ENCODE measurements around the gene ULK4.
"Not testable (repeated sequence)": the region's sequence is repeated elsewhere in the genome, so short reads cannot be mapped to it uniquely, and the experiment has no call there.

Gene ULK4

DNA sequence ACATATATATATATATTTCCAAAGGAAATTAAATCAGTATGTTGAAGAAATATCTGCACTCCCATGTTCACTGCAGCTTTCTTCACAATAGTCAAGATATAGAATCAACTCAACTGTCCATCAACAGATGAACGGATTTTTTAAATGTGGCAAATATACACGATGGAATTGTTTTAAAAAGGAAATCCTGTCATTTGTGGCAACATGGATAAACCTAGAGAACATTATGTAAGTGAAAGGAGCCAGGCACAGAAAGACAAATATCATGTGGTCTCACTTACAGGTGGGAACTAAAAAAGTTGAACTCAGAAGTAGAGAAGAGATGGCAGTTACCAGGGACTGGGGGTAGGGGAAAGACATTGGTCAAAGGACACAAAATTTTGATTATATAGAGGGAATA lies 253.7 kb downstream of the ULK4 start:
- TF ChIP-seq, protein P1, sequence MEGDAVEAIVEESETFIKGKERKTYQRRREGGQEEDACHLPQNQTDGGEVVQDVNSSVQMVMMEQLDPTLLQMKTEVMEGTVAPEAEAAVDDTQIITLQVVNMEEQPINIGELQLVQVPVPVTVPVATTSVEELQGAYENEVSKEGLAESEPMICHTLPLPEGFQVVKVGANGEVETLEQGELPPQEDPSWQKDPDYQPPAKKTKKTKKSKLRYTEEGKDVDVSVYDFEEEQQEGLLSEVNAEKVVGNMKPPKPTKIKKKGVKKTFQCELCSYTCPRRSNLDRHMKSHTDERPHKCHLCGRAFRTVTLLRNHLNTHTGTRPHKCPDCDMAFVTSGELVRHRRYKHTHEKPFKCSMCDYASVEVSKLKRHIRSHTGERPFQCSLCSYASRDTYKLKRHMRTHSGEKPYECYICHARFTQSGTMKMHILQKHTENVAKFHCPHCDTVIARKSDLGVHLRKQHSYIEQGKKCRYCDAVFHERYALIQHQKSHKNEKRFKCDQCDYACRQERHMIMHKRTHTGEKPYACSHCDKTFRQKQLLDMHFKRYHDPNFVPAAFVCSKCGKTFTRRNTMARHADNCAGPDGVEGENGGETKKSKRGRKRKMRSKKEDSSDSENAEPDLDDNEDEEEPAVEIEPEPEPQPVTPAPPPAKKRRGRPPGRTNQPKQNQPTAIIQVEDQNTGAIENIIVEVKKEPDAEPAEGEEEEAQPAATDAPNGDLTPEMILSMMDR (IDR thresholded peaks at IDR 0.05) = no peak
- H3K27ac ChIP-seq = no peak overlapping the region
- H3K36me3 ChIP-seq = no peaks in the 10 kb centered on the region
- no peaks in the 10 kb centered on the region for H3K27me3 ChIP-seq
- H3K4me3 ChIP-seq (ENCODE audit: low read depth in 1 of 2, low read length in 1 of 2) = no peak overlapping the region
- no peaks in the 10 kb centered on the region for H3K9me3 ChIP-seq
- H3K4me1 ChIP-seq (ENCODE audit: control insufficient read depth in 1 of 2, insufficient read depth in 1 of 2, low read depth in 1 of 2, low read length in 1 of 2) = no peaks in the 10 kb centered on the region

DNA sequence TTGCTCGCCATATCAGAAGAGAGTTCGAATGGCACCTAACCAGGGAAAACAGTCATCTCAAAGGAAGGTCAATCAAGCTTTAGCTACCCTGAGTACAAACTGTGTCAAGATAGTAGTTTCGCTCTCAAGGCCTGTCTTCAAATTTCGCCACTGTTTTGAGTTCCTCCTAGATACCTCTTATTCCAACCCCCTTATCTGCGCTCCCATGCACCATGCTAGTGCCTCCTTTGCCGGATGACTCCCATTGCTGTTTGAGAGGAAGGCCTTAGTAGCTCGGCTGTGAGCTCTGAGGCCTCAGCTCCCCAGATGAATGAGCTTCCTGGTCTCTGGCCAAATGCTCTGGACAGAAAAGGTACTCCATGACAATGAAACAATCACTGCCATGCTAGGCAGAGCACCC lies 256.0 kb downstream of the ULK4 start:
- Histone ChIP-seq H3K4me1 (ENCODE audit: control insufficient read depth in 1 of 2, insufficient read depth in 1 of 2, low read depth in 1 of 2, low read length in 1 of 2) (no peaks in the 10 kb centered on the region), H3K27ac (no peak overlapping the region), H3K4me3 (ENCODE audit: low read depth in 1 of 2, low read length in 1 of 2) (no peak overlapping the region), H3K9me3 (no peaks in the 10 kb centered on the region), H3K36me3 (no peaks in the 10 kb centered on the region), H3K27me3 (no peaks in the 10 kb centered on the region)
- TF ChIP-seq, protein P1 (IDR thresholded peaks at IDR 0.05) = no peak

DNA sequence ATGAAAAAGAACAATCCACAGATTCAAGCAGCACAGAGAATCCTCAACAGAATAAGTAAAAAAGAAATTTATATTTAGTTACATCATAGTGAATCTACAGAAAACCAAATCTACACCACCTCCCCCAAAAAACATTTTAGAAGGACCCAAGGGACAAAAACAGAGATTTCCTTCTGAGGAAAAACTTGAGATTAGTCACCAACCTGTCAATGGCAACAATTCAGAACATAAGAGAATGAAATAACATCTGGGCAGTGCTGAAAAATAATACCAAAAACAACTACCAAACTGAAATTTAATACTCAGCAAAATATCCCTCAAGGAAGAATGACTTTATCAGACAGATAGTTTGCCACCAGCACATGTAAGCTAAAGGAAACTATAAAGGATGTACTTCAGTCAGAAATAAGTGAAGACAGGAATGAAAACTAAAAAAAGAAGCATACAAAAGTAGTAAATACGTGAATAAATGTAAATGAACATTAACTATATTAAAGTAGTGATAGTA lies 260.7 kb downstream of the ULK4 start:
- H3K9me3 ChIP-seq = no peaks in the 10 kb centered on the region
- no peak overlapping the region for H3K27ac ChIP-seq
- no peaks in the 10 kb centered on the region for H3K36me3 ChIP-seq
- no peaks in the 10 kb centered on the region for H3K27me3 ChIP-seq
- no peak overlapping the region for H3K4me3 ChIP-seq (ENCODE audit: low read depth in 1 of 2, low read length in 1 of 2)
- H3K4me1 ChIP-seq (ENCODE audit: control insufficient read depth in 1 of 2, insufficient read depth in 1 of 2, low read depth in 1 of 2, low read length in 1 of 2) = no peaks in the 10 kb centered on the region
- TF ChIP-seq, protein P1 (IDR thresholded peaks at IDR 0.05) = no peak

DNA sequence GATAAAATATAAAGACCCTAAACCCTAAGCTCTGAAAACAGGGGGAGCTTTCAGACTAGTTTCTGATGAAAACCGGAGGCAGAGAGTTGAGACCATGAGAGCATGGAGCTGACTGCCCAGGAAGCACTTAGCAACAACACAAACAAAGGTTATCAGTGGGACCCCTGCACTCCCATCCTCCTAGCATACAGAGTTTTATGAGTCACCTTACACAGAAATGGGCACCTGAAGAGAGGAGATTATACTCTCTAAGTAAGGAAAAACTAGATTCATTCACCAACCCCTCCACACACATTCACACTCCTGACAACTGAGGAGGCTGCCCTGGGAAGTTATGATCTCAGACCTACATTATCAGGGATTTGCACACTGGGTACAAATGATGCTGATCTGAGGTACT lies 261.7 kb downstream of the ULK4 start:
- Histone ChIP-seq H3K4me1 (ENCODE audit: control insufficient read depth in 1 of 2, insufficient read depth in 1 of 2, low read depth in 1 of 2, low read length in 1 of 2) (no peaks in the 10 kb centered on the region), H3K27me3 (no peaks in the 10 kb centered on the region), H3K27ac (no peak overlapping the region), H3K36me3 (no peaks in the 10 kb centered on the region), H3K4me3 (ENCODE audit: low read depth in 1 of 2, low read length in 1 of 2) (no peak overlapping the region), H3K9me3 (no peaks in the 10 kb centered on the region)
- TF ChIP-seq, protein P1 (IDR thresholded peaks at IDR 0.05) = no peak

DNA sequence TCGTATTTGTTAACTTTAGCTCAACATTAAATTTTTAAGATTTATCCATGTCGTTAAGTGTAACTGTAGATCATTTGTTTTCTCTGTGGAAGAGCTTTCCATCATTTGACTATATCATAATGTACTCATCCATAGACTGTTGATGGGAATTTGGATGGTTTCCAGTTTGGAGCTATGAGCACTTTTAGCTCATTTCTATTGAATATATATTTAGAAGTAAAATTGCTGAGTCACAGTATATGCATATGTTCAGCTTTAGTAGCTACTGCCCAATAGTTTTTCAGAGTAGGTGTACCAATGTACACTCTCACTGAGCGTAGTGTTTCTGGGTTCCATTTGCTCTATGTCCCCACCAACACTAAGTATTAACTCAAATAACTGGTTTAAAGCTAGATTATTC lies 263.0 kb downstream of the ULK4 start:
- Histone ChIP-seq H3K9me3 (no peaks in the 10 kb centered on the region), H3K36me3 (no peaks in the 10 kb centered on the region), H3K4me1 (ENCODE audit: control insufficient read depth in 1 of 2, insufficient read depth in 1 of 2, low read depth in 1 of 2, low read length in 1 of 2) (no peaks in the 10 kb centered on the region), H3K27me3 (no peaks in the 10 kb centered on the region), H3K27ac (no peak overlapping the region), H3K4me3 (ENCODE audit: low read depth in 1 of 2, low read length in 1 of 2) (no peak overlapping the region)
- TF ChIP-seq, protein P1 (IDR thresholded peaks at IDR 0.05) = no peak

DNA sequence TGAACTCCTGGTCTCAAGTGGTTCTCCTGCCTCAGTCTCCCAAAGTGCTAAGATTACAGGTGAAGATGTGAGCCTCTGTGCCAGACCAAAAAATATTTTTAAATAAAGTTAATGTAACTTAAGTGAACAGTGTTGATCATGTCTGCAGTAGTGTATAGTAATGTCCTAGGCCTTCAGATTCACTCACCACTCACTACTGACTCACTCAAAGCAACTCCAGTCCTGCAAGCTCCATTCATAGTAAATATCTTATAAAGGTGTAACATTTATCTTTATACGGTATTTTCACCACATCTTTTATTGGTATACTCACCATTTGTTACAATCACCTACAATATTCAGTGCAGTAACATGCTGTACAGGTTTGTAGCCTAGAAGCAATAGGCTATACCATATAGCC lies 264.2 kb downstream of the ULK4 start:
- Histone ChIP-seq H3K36me3 (no peaks in the 10 kb centered on the region), H3K27me3 (no peaks in the 10 kb centered on the region), H3K4me3 (ENCODE audit: low read depth in 1 of 2, low read length in 1 of 2) (no peak overlapping the region), H3K9me3 (no peaks in the 10 kb centered on the region), H3K4me1 (ENCODE audit: control insufficient read depth in 1 of 2, insufficient read depth in 1 of 2, low read depth in 1 of 2, low read length in 1 of 2) (no peaks in the 10 kb centered on the region), H3K27ac (no peak overlapping the region)
- TF ChIP-seq, protein P1 (IDR thresholded peaks at IDR 0.05) = no peak

DNA sequence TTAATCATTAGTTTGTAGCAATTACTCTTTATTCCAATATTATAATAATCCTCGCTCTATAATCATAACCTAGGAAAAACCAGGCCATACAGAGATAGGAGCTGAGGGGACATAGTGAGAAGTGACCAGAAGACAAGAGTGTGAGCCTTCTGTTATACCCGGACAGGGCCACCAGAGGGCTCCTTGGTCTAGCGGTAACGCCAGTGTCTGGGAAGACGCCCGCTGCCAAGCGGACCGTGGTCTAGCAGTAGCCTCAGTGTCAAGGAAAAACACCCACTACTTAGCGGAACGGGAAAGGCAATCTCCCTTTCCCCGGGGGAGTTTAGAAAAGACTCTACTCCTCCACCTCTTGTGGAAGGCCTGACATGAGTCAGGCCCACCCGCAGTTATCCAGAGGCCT lies 266.1 kb downstream of the ULK4 start:
- H3K36me3 ChIP-seq; H3K27ac ChIP-seq; H3K4me3 ChIP-seq (ENCODE audit: low read depth in 1 of 2, low read length in 1 of 2); H3K9me3 ChIP-seq; H3K27me3 ChIP-seq; H3K4me1 ChIP-seq (ENCODE audit: control insufficient read depth in 1 of 2, insufficient read depth in 1 of 2, low read depth in 1 of 2, low read length in 1 of 2): not testable (repeated sequence)

Measured in neutrophil (primary cell).